H1 (cell line): ENCODE data around the gene ZNF512B. TPM values are rescaled to one million over a fixed set of nuclear protein-coding genes. Genes with fewer than 3 reads are reported as not detected.

Experiments
- CTCF ChIA-PET: fragments of 300-600 bp; sonication (Branson Sonifier 250); formaldehyde crosslinking; loops from one replicate; lab custom pipeline; 2021; ENCODE audit not compliant: partially characterized antibody; lab: Charles Lee
- POLR2A ChIA-PET: fragments of 300-600 bp; sonication (Branson Sonifier 250); formaldehyde crosslinking; loops from one replicate; lab custom pipeline; 2021; ENCODE audit warnings: inconsistent platforms; ENCODE audit not compliant: partially characterized antibody; lab: Charles Lee
- DNase-seq, 2 experiments: peaks; one replicate each; pipeline versions ENCODE4 v3.0.0 to v3.0.0-alpha.2; 2010 to 2022; ENCODE audit warnings: low spot score in 2 of 2, low read depth in 1 of 2, mixed read lengths in 1 of 2
- FAIRE-seq: peaks from 2 replicates; lab custom pipeline; 2011; peaks lifted over from hg19 to GRCh38; lab: Jason Lieb, UNC
- H2AFZ ChIP-seq: 2 replicates; pipeline ENCODE4 v1.8.1; 2012; ENCODE audit warnings: low read length, inconsistent platforms
- H2AK5ac ChIP-seq: 2 replicates; pipeline ENCODE4 v1.6.1; 2013; ENCODE audit warnings: low read depth, low read length
- H2BK120ac ChIP-seq: replicated peaks from 2 replicates; pipeline ENCODE3; 2013; ENCODE audit warnings: low read depth, low read length, inconsistent platforms
- H2BK12ac ChIP-seq: 2 replicates; pipeline ENCODE4 v1.6.1; 2013; ENCODE audit warnings: low read depth, low read length
- H2BK15ac ChIP-seq: 2 replicates; pipeline ENCODE4 v1.6.1; 2013; ENCODE audit warnings: low read length
- H2BK20ac ChIP-seq: 2 replicates; pipeline ENCODE4 v1.6.1; 2013; ENCODE audit warnings: low read length
- H2BK5ac ChIP-seq: 2 replicates; pipeline ENCODE4 v1.6.1; 2013; ENCODE audit warnings: low read depth, low read length
- H3K14ac ChIP-seq: 2 replicates; pipeline ENCODE4 v1.6.1; 2013; ENCODE audit warnings: inconsistent platforms; ENCODE audit not compliant: insufficient read length
- H3K18ac ChIP-seq: 2 replicates; pipeline ENCODE4 v1.6.1; 2013; ENCODE audit warnings: low read length; ENCODE audit errors: extremely low read depth
- H3K23ac ChIP-seq: 2 replicates; pipeline ENCODE4 v1.6.1; 2013; ENCODE audit warnings: inconsistent platforms; ENCODE audit not compliant: insufficient read length
- H3K23me2 ChIP-seq: 2 replicates; pipeline ENCODE4 v1.6.1; 2013; ENCODE audit warnings: low read depth, low read length
- H3K27ac ChIP-seq: 2 replicates; pipeline ENCODE4 v1.6.1; 2011; ENCODE audit warnings: low read depth, low read length, inconsistent platforms
- H3K27me3 ChIP-seq, 4 experiments: replicated peaks in 1 of 4; 1 replicate in 1 of 4; 2 replicates in 3 of 4; pipeline versions ENCODE4 v1.6.1 to v1.8.1; 2011 to 2013; ENCODE audit warnings: low read length in 3 of 4, mild to moderate bottlenecking in 3 of 4, inconsistent platforms in 2 of 4, mixed read lengths in 2 of 4, moderate library complexity in 1 of 4; ENCODE audit not compliant: control insufficient read depth in 3 of 4, insufficient read depth in 3 of 4; ENCODE audit errors: extremely low read depth in 1 of 4
- H3K36me3 ChIP-seq, 4 experiments: 2 replicates each; pipeline versions ENCODE4 v1.6.1 to v1.8.1; 2011 to 2013; ENCODE audit warnings: mild to moderate bottlenecking in 4 of 4, low read length in 3 of 4, moderate library complexity in 2 of 4, control low read depth in 1 of 4, inconsistent platforms in 1 of 4; ENCODE audit not compliant: insufficient read depth in 4 of 4, control insufficient read depth in 2 of 4
- H3K4ac ChIP-seq: replicated peaks from 2 replicates; pipeline ENCODE3; 2013; ENCODE audit warnings: low read length, low read depth, mixed read lengths, inconsistent platforms; ENCODE audit not compliant: insufficient read length
- H3K4me1 ChIP-seq, 4 experiments: replicated peaks in 1 of 4; 1 replicate in 1 of 4; 2 replicates in 3 of 4; pipeline versions ENCODE4 v1.6.1 to v1.8.1; 2011 to 2013; ENCODE audit warnings: low read length in 3 of 4, inconsistent platforms in 2 of 4, mixed read lengths in 1 of 4; ENCODE audit not compliant: insufficient read depth in 4 of 4, control insufficient read depth in 3 of 4
- H3K4me2 ChIP-seq, 2 experiments: 2 replicates each; pipeline versions ENCODE4 v1.6.1 to v1.8.1; 2011 to 2013; ENCODE audit warnings: low read depth in 2 of 2, low read length in 2 of 2, control low read depth in 1 of 2, inconsistent platforms in 1 of 2, mild to moderate bottlenecking in 1 of 2; ENCODE audit not compliant: insufficient read depth in 1 of 2
- H3K4me3 ChIP-seq, 4 experiments: fragments of 200-600, 300-600 bp in 1 of 4; sonication (generic), shearing (Covaris generic), sonication (Bioruptor Twin) in 1 of 4; 2 replicates each; pipeline versions ENCODE4 v1.5.1 to v1.8.1; 2011 to 2016; ENCODE audit warnings: low read length in 4 of 4, low read depth in 3 of 4, control low read depth in 2 of 4, inconsistent platforms in 2 of 4, mild to moderate bottlenecking in 2 of 4, mixed read lengths in 1 of 4, moderate library complexity in 1 of 4; ENCODE audit not compliant: insufficient read depth in 2 of 4; ENCODE audit errors: extremely low read depth in 1 of 4
- H3K56ac ChIP-seq: replicated peaks from 2 replicates; pipeline ENCODE3; 2013; ENCODE audit warnings: low read depth, mild to moderate bottlenecking, mixed read lengths, low read length, inconsistent platforms; ENCODE audit not compliant: insufficient read length
- H3K79me1 ChIP-seq: 2 replicates; pipeline ENCODE4 v1.6.1; 2013; ENCODE audit warnings: low read depth, low read length, control low read depth
- H3K79me2 ChIP-seq, 2 experiments: 2 replicates each; pipeline versions ENCODE4 v1.6.1 to v1.8.1; 2012 to 2013; ENCODE audit warnings: low read length in 2 of 2, mild to moderate bottlenecking in 2 of 2, inconsistent platforms in 1 of 2; ENCODE audit not compliant: insufficient read depth in 2 of 2, control insufficient read depth in 1 of 2
- H3K9ac ChIP-seq, 4 experiments: replicated peaks in 1 of 4; 1 replicate in 1 of 4; 2 replicates in 3 of 4; pipeline versions ENCODE4 v1.6.1 to v1.8.1; 2011 to 2013; ENCODE audit warnings: low read depth in 3 of 4, low read length in 3 of 4, control low read depth in 2 of 4, mild to moderate bottlenecking in 2 of 4, moderate library complexity in 2 of 4, inconsistent platforms in 1 of 4; ENCODE audit errors: extremely low read depth in 1 of 4
- H3K9me3 ChIP-seq, 2 experiments: 2 replicates each; pipeline versions ENCODE4 v1.6.1 to v1.8.1; 2012 to 2013; ENCODE audit warnings: mild to moderate bottlenecking in 2 of 2, moderate library complexity in 2 of 2, control low read depth in 1 of 2, inconsistent platforms in 1 of 2, low read depth in 1 of 2, low read length in 1 of 2, mixed read lengths in 1 of 2; ENCODE audit not compliant: insufficient read depth in 2 of 2
- H4K20me1 ChIP-seq, 2 experiments: replicated peaks in 1 of 2; 2 replicates each; pipeline versions ENCODE3 to v1.8.1; 2011 to 2013; ENCODE audit warnings: inconsistent platforms in 2 of 2, low read length in 2 of 2, mild to moderate bottlenecking in 1 of 2; ENCODE audit not compliant: insufficient read depth in 2 of 2, control insufficient read depth in 1 of 2
- H4K5ac ChIP-seq: 2 replicates; pipeline ENCODE4 v1.6.1; 2013; ENCODE audit warnings: low read length, low read depth, mixed read lengths, inconsistent platforms; ENCODE audit not compliant: insufficient read length
- H4K8ac ChIP-seq: 2 replicates; pipeline ENCODE4 v1.8.0; 2013; ENCODE audit warnings: mild to moderate bottlenecking, moderate library complexity, low read length, inconsistent platforms; ENCODE audit not compliant: insufficient read depth; ENCODE audit errors: extremely low read depth
- H4K91ac ChIP-seq: replicated peaks from 2 replicates; pipeline ENCODE3; 2013; ENCODE audit warnings: low read length, mixed read lengths, inconsistent platforms; ENCODE audit not compliant: insufficient read length
- BACH1 ChIP-seq: IDR thresholded peaks from 2 replicates; pipeline ENCODE4 v1.6.1; 2012; ENCODE audit warnings: low read length, improper control_type of control experiment
- EGR1 ChIP-seq: IDR thresholded peaks from 2 replicates; pipeline ENCODE4 v1.6.1; 2011; ENCODE audit warnings: low read depth, low read length, borderline replicate concordance
- EZH2 ChIP-seq: fragments of 200-600 bp; sonication (generic); IDR thresholded peaks from 2 replicates; pipeline ENCODE4 v1.7.1; 2012; ENCODE audit warnings: low read depth, mild to moderate bottlenecking, moderate library complexity, low read length, inconsistent platforms; ENCODE audit not compliant: severe bottlenecking
- FOSL1 ChIP-seq: IDR thresholded peaks from 2 replicates; pipeline ENCODE4 v1.6.1; 2011; ENCODE audit warnings: mild to moderate bottlenecking, low read depth, low read length, moderate library complexity; ENCODE audit not compliant: insufficient read depth
- GABPA ChIP-seq: IDR thresholded peaks from 2 replicates; pipeline ENCODE4 v1.6.1; 2011; ENCODE audit warnings: mild to moderate bottlenecking, low read length, moderate library complexity, borderline replicate concordance; ENCODE audit not compliant: insufficient read depth
- JUN ChIP-seq: IDR thresholded peaks from 2 replicates; pipeline ENCODE4 v1.6.1; 2011; ENCODE audit warnings: low read depth, mild to moderate bottlenecking, improper control_type of control experiment, low read length
- KDM5A ChIP-seq: fragments of 200-600 bp; IDR thresholded peaks from 2 replicates; pipeline ENCODE4 v1.7.1; 2012; ENCODE audit warnings: mild to moderate bottlenecking, low read length, inconsistent platforms, mixed read lengths
- NANOG ChIP-seq: IDR thresholded peaks from 2 replicates; pipeline ENCODE4 v1.6.1; 2011; ENCODE audit warnings: low read length, low read depth, mild to moderate bottlenecking, inconsistent platforms; ENCODE audit not compliant: insufficient read depth, poor library complexity, severe bottlenecking
- PHF8 ChIP-seq: fragments of 200-600 bp; sonication (generic); conservative IDR thresholded peaks from 2 replicates; pipeline ENCODE4 v1.7.1; 2012; ENCODE audit warnings: low read depth, mild to moderate bottlenecking, inconsistent platforms, low read length, moderate library complexity
- POLR2A ChIP-seq, 2 experiments: IDR thresholded peaks; 1 replicate in 1 of 2; 2 replicates in 1 of 2; pipeline ENCODE4 v1.6.1; 2011; ENCODE audit warnings: low read depth in 2 of 2, low read length in 2 of 2, mild to moderate bottlenecking in 2 of 2; ENCODE audit errors: control extremely low read depth in 1 of 2
- TAF7 ChIP-seq: optimal IDR thresholded peaks from 2 replicates; pipeline ENCODE3; 2011; ENCODE audit warnings: low read depth, mild to moderate bottlenecking, inconsistent platforms, low read length, moderate library complexity, borderline replicate concordance
- ZNF274 ChIP-seq: IDR thresholded peaks from 2 replicates; pipeline ENCODE4 v1.7.0; 2012; ENCODE audit warnings: low read length, borderline replicate concordance; ENCODE audit errors: extremely low read depth
- WGBS, 2 experiments: shearing (Covaris generic) in 1 of 2; methylation state at CpG; one replicate each; pipeline versions ENCODE4 v1.1.6 to v1.1.7; 2013 to 2015; ENCODE audit warnings: low lambda C conversion rate in 2 of 2, mixed read lengths in 2 of 2, inconsistent platforms in 1 of 2, low coverage in 1 of 2, missing lambda C conversion rate in 1 of 2; ENCODE audit not compliant: insufficient replicate concordance in 2 of 2, insufficient coverage in 1 of 2, insufficient read length in 1 of 2; ENCODE audit errors: extremely low coverage in 1 of 2, missing lambda C conversion rate in 1 of 2; 5-methylcytosine and 5-hydroxymethylcytosine counted together
- polyA plus RNA-seq, 7 experiments: library from polyadenylated mRNA; depleted of rRNA in 3 of 7; stranded (reverse) in 5 of 7; unstranded in 2 of 7; fragments of >200 nt in 5 of 7; fragments of 200-250 nt in 2 of 7; gene quantifications; 1 replicate in 5 of 7; 2 replicates in 1 of 7; 4 replicates in 1 of 7; pipeline versions ENCODE4 v1.2.1 to v1.2.3, GENCODE V29; 2011 to 2013; ENCODE audit warnings: missing spikeins in 2 of 7, mixed read lengths in 2 of 7
- total RNA-seq: library from RNA; stranded (reverse); fragmentation: NEBNext Ultra II Directional; extraction: Animal tissue kit (Norgen Biotek cat#: 25700); gene quantifications from 2 replicates; pipeline ENCODE4 v1.2.1, GENCODE V29; 2021

The ZNF512B gene
- total and polyA plus RNA-seq, 2 of the 8 experiments (the other 6 are each of a cell fraction or from before 2014, with no cell fraction given) = 7.3 to 26.6 TPM

DNA sequence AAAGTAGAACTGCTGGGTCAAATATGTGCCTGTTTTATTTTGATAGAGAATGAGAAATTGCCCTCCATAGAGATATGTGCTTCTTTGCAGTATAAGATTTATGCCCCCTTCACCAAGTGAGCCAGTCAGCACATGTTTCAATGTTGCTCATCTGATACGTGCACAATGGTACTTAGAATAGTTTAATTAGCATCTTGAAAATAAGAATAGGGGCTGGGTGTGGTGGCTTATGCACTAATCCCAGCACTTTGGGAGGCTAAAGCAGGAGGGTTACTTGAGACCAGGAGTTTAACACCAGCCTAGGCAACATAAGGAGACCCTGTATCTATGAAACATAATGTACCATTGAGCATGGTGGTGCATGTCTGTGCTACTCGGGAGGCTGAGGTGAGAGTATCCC is 45.9 kb upstream of the ZNF512B start:
- no peak for TF ChIP-seq FOSL1
- TF ChIP-seq EZH2 = no peak
- TF ChIP-seq POLR2A (IDR thresholded peaks at IDR 0.05; ENCODE audit: control extremely low read depth in 1 of 2, low read depth in 2 of 2, low read length in 2 of 2) = no peak
- TF ChIP-seq ZNF274 = no peak
- no peak for TF ChIP-seq GABPA
- TF ChIP-seq BACH1 = no peak
- no peak for TF ChIP-seq PHF8
- TF ChIP-seq NANOG = no peak
- no peak for TF ChIP-seq TAF7
- TF ChIP-seq KDM5A = no peak
- no peak for TF ChIP-seq EGR1
- TF ChIP-seq JUN = no peak
- no peaks in the 10 kb centered on the region for H3K27me3 ChIP-seq
- H4K8ac ChIP-seq = no peak overlapping the region
- H3K4me3 ChIP-seq = no peak overlapping the region
- POLR2A ChIA-PET = no interaction called here
- no peak overlapping the region for H3K9ac ChIP-seq
- no peak overlapping the region for H3K4me2 ChIP-seq
- H2BK5ac ChIP-seq = no peak overlapping the region
- no peaks in the 10 kb centered on the region for H3K23me2 ChIP-seq
- no peak overlapping the region for H3K27ac ChIP-seq
- H4K91ac ChIP-seq = no peak overlapping the region
- peaks cover 0 to 7% of the 10 kb centered on the region in 2 experiments for H4K20me1 ChIP-seq
- H3K9me3 ChIP-seq = no peaks in the 10 kb centered on the region
- no peaks in the 10 kb centered on the region for H3K79me2 ChIP-seq
- H2BK120ac ChIP-seq = no peak overlapping the region
- no peak overlapping the region for H3K23ac ChIP-seq
- H3K18ac ChIP-seq = no peak overlapping the region
- 97% methylated on average over 2 of the region's 2 CpGs; no CpG with 5 or more reads in 1 of the 2 experiments for WGBS, 2 experiments
- H2BK15ac ChIP-seq = no peak overlapping the region
- no peak overlapping the region for H2AFZ ChIP-seq
- H2AK5ac ChIP-seq = no peak overlapping the region
- CTCF ChIA-PET = interaction anchor here (0.7 kb wide), 1 partner anchor 271 kb away, joined by 3 read pairs; no protein-coding TSS in a partner anchor
- DNase-seq (no peak), FAIRE-seq (no peak)
- H3K79me1 ChIP-seq = peaks cover 6% of the 10 kb centered on the region; the same call in 1 of the 2 replicates
- H4K5ac ChIP-seq = no peak overlapping the region
- peaks cover 17 to 49% (median 33%) of the 10 kb centered on the region in 4 experiments for H3K36me3 ChIP-seq
- H3K56ac ChIP-seq = no peak overlapping the region
- H2BK20ac ChIP-seq = no peak overlapping the region
- no peak overlapping the region for H3K4ac ChIP-seq
- no peak overlapping the region for H3K14ac ChIP-seq
- H3K4me1 ChIP-seq = no peaks in the 10 kb centered on the region
- H2BK12ac ChIP-seq = no peak overlapping the region
